Activated CD8-positive, alpha-beta memory T cell treated with anti-CD3 and anti-CD28 coated beads, Interleukin-2, amount 50 U/mL, for 24 hours (primary cell): ENCODE measurements around the gene PPP1R12A.

Source experiments
- DNase-seq: peaks from one replicate; pipeline ENCODE4 v3.0.0-alpha.2; 2020; ENCODE audit errors: extremely low read depth

The PPP1R12A gene

GRCh38 chr12:79935624-79936345, 888 bp upstream of the PPP1R12A start:
- no peak for DNase-seq

- DNase-seq: no peak
Measured at GRCh38 chr12:79934281-79935020, 446 bp downstream of the PPP1R12A start.

- no peak for DNase-seq
Measured at GRCh38 chr12:79933532-79934264, 1.2 kb downstream of the PPP1R12A start.

DNA sequence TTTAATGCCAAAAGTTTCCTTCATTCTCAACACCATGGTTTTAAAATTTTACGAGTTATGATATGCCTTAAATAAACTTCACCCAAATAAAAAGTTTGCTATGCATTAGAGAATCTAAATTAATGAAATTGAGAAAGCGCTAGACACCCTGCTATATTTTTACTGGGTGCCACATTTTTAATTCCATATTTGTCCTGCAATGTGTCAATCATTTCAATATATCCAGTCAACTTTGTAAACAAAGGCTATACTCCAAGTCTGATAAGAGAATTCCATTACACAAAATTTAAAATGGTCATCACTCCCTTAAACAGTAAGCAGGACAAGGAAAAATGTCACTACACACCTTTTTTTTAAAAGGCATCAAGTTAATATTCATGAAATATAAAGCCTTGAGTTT, 1.9 kb downstream of the PPP1R12A start:
- DNase-seq: no peak

DNA sequence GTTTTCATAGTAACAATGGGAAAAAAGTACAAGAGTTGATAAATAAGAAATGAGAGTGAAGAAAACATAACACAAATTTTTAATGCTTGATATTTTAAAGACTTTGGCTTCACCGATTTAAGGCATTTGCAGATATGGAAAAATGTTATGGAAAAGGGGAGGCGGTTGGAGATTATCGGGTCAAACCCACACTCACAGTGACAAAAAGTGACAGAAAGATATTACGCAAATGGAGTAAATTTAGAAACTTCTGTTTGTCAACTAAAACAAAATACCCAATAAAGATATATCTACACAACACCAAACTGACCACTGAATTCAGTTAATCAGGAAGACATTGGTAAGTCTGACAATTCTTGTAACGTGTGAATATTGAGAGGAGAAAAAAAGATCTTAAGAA, 2.5 kb downstream of the PPP1R12A start:
- no peak for DNase-seq

DNA sequence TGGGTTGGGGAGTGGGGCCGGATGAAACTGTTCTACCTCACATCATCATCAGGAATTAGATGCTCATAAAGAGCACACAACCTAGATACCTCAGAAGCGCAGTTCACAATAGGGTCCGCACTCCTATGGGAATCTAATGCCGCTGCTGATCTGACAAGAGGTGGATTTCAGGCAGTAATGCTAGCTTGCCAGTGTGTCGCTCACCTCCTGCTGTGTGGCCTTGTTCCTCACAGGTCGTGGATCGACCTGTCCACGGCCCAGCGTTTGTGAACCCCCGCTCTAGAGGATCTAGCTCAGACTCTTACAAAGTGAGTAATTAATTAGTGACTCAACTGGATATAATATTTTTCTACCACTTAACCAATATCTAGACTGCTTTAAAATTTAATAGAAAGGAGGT, 5.8 kb downstream of the PPP1R12A start:
- no peak for DNase-seq

DNA sequence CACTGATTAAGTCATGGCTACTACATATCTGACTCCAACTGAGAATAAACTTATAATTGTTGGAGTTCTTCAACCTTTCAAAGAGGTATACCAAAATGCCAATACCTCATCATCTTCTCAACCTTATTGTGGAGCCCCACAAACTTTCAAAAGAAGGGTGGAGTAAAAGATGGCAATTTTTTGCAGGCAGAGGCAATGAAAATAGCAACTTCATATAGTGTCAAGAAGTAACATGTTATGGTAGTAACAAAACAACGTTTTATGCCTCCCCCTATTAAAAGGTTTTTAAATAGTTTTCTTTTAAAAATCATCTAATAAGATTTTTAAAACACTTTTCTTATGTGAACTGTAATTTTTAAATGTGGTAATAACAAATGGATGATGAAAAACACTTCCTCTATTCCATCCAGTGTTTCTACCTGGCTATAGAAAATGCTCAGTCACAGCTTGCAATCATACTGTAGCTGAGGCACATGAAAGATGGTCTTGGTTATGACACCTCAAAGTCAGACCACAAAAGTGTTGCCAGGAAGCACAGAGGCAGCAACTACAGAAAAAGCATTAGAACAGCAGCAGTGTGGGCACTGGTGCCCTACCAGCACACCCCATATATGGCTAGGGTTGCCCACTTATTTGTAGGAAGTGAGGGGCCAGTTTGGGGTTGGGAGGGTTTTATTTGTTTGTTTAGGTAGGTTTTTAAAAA, 7.0 kb downstream of the PPP1R12A start:
- DNase-seq: no peak

DNA sequence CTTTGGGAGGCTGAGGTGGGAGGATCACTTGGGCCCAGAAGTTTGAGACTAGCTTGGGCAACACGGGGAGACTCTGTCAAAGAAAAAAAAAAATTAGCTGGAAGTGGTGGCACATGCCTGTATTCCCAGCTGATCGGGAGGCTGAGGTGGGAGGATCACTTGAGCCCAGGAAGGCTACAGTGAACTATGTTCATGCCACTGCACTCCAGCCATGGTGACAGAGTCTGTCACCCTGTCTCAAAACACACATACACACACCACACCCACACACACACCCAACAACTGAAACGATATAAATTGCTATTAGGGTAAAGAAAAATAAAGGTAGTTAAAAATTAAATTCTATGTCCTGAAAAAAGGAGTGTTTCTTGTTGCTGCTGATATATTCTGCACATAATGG, 7.9 kb downstream of the PPP1R12A start:
- no peak for DNase-seq

GRCh38 chr12:79925492-79925891, 9.4 kb downstream of the PPP1R12A start:
- DNase-seq: no peak

GRCh38 chr12:79921786-79922185, 13.1 kb downstream of the PPP1R12A start:
- DNase-seq: no peak

DNA sequence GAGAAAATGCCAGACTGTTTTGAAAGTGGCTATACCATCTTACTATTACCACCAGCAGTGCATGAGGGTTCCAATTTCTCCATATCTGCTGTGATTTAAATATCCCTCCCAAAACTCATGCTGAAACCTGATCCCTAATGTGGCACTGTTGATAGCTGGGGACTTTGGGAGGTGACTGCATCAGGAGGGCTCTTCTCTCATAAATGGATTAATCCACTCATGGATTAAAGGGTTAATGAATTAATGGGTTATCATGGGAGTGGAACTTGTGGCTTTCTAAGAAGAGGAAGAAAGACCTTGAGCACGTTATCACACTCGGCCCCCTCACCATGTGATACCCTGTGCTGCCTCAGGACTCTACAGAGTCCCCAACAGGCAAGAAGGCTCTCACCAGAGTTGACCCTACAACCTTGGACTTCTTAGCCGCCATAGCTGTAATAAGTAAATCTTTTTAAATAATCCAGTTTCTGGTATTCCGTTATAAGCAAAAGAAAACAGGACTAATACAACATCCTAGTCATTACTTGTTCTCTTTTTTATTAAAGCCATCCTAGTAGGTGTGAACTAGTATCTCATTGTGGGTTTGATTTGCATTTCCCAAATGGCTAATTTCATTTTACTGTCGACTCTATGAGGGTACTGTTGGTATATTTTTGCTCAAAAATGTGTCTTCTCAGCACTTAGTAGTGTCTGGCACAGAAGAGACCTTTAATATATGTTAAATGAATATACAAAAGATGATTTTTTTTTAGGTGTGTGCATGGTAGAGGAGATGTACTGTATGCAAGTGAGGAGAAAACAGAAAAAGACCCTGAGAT, 14.3 kb downstream of the PPP1R12A start:
- DNase-seq: no peak

DNA sequence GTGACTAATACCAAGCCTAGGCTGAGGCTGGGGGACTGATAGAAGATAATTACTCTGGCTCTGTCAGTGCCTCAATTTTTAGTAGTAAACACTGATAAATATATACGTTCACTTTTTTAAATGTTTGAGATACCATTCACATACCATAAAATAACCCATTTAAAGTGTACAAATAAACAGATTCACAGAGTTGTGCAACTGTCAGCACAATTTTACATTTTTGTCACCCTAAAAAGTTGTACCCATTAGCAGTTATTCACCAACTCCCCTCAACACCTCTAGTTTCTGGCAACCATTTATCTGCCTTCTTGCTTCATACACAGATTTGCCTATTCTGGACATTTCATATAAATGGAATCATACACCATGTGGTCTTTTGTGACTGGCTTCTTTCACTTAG, 15.1 kb downstream of the PPP1R12A start:
- no peak for DNase-seq

GRCh38 chr12:79916826-79917225, 18.1 kb downstream of the PPP1R12A start:
- no peak for DNase-seq

DNA sequence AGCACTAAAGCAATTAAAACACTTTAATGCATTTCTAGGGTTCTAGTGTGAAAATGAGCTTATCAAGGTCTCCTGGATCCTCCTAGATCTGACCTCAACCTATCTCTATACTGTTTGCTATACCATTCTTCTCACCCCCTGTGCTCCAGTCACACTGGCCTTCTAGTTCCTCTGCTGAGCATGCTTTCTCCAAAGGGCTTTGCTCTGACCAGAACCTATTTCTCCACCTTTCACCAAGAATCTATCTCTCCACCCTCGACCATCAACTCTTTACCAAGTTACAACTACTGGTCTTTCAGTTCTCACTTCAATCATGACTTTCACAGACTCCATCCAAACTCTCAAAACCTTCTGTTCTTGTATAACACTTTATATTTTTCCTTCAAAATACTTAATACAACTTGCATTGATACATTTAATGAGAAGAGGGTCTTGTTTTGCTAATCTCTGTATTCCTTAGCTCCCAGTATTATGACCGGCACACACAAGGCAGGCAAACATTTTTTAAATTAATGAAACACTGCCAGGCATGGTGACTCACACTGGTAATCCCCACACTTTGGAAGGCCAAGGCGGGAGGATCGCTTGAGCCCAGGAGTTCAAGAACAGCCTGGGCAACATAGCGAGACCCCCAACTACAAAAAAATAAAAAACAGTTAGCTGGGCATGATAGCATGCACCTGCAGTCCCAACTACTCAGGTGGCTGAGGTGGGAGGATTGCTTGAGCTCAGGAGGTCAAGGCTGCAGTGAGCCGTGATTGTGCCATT, 22.8 kb downstream of the PPP1R12A start:
- DNase-seq: no peak

DNA sequence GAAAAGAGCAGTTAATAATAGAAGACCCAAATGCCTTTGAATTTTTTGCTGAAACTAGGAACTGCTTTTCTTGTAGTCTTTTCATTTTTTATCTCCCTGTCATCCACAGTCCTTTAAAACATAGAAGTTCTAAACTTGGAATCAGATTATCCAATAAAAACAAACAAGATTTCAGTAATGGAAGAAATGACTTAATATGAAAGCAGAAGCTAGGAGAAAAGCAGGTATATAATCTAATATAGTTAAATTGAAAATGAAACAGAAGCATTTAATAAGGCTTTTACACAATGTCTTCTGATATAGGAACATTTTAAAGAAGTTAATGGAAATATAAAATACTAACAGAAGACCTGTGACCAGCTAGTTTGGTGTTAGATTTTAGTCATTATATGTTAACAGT, 26.5 kb downstream of the PPP1R12A start:
- DNase-seq: no peak

DNA sequence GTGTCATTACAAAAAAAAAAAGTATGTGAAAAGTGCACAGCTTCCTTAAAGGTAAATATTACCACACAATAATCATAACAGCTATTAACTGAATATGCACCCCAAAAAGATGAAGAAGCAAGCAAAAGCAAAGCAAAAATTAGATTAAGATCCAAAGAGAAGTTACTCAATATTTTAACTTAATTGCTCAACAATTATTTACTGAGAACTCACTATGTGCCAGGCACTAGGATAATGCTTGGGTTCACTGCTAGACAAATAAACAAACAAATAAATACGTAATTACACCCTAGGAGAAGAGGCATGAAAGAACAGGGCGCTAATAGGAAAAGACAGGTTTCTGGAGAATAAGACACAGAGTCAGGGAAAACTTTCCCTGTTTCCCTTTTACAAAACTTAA, 33.4 kb downstream of the PPP1R12A start:
- DNase-seq: no peak

DNA sequence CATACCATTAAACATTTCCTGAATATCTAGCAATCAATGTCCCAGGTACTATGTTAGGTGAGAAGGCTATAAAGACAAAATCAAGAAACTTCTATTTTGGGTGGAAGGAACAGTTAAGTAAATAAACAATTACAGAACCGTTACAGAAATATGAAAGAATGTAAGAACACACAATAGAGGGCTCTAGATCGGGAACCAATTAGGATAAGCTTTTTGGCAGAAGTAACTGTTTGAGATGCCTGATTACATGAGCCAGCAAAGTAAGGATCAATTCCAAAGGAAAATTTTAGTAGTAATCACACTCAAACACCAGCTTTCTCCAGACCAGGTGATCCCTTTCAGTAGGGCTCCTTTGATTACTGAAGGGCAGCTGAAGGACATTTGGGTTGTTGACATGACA, 33.9 kb downstream of the PPP1R12A start:
- no peak for DNase-seq

- DNase-seq: no peak
Measured at GRCh38 chr12:79900199-79900598, 34.7 kb downstream of the PPP1R12A start.

GRCh38 chr12:79897617-79898016, 37.3 kb downstream of the PPP1R12A start:
- DNase-seq: no peak

DNA sequence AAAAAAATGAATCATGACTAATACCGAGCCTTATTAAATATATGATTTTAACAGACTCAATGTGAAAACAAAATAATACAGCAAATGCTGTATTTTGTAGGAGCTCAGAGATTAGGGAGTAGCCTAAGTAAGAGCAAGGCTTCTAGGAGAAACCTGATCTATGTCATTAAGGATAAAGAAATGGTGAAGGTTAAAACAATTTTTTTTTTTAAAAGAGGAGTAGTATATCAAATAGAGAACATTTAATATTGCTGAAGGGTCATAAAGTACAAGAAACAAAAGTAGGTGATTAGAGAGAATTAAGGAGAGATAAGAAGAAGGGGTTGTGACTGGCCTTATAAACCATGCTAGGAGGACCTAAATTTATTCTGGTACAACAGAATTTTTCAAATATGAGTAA, 39.1 kb downstream of the PPP1R12A start:
- no peak for DNase-seq

DNA sequence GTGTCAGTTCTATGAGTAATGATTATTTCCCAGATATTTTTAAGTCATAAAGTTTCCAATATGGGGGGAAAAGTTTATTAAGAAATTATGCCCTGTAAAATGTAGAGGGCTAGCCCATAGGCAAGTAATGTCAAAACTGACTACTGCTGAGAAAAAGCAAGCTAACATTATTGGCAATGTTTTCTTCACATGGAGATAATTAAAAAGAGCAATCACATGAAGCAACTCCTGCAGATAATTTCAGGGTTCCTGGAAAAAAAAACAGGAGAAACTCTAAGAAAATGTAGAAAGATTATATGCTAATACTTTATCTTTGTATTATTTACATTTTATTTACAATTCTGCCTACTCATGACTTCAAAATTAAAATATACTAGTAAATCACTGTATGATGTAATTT, 39.8 kb downstream of the PPP1R12A start:
- DNase-seq: no peak
